ENCODE measurements around the gene DDA1. TPM values are rescaled to one million over a fixed set of nuclear protein-coding genes. Genes with fewer than 3 reads are reported as not detected.
A peak's percentile ranks its signal among the peaks of the same experiment; 100 is the strongest.

DDA1 gene
- total RNA-seq, 1 donor from 2014 or later = 20.9 TPM

DNA sequence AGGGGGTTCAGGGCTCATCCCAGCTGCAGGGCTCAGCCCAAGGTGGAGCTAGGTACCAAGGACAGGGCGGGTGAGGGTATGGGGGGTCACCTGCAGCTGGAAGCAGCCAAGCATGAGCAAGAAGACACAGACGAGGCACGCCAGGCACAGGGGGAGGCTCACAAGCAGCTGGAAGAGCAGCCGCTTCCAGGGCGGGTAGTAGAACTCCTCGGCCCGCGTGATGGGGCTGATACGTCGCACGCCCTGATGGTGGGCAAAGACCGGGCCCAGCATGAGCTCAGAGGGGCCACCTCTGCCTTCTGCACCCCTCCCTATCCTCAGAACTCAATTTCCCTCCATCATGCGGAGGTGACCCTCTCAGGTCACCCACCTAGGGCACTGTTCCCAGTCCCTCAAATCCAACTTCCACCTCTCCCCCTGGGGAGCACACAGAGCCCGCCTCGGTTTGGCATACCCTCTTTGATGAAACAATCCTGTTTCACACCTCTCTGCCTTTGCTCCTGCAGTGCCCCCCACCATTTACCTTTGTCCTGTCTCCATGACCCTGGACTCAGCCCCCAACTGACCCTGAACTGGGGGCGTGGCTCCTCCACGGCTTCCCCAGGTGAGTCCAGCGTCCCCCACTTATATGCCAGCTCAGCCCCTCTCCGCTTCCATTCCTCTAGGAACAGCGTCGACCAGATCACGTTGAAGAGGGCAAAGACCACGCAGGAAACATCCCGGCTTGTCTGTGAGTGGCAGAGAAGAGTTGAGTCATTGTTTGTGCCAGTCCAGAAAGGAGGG is 21.1 kb downstream of the DDA1 start:
- no peak for DNase-seq

DNA sequence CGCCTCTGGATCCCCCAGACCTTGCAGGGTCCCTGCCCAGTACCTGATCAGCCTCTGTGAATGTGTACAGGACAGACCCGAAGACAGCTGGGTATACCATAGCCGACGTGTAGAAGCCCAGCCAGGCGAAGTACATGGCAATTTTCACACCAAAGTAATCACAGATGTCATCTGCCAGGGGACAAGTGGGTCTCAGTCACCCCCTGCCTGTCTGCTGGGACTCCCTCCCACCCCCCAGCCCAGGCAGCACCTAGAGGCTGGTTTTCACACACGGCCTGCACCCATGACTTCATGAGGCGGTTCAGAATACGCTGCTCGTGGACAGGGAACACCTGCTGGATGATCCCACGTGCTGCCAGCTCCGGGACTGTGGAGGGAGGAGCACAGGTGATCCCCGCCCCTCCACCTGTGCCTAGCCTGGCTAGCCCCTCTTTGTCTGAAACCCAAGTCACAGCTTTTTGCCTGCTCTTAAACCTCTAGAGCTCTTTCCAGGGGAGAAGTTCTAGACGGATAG is 21.7 kb downstream of the DDA1 start:
- DNase-seq = no peak

DNA sequence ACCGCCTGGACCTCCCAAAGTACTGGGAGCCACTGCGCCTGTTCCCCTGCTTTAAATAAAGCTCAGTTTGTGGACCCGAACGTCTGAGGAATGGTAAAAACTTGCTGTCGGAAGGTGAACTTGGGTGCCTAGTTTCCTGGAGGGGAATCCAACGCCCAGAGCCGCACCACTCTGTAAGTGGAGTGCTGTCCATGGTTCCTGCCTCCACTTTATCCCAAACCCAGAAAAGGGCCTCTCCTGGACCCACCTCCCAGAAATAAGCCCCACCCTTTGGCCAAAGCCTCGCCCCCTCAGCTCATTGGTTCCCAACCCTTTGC is 23.0 kb downstream of the DDA1 start:
- no peak for DNase-seq

DNA sequence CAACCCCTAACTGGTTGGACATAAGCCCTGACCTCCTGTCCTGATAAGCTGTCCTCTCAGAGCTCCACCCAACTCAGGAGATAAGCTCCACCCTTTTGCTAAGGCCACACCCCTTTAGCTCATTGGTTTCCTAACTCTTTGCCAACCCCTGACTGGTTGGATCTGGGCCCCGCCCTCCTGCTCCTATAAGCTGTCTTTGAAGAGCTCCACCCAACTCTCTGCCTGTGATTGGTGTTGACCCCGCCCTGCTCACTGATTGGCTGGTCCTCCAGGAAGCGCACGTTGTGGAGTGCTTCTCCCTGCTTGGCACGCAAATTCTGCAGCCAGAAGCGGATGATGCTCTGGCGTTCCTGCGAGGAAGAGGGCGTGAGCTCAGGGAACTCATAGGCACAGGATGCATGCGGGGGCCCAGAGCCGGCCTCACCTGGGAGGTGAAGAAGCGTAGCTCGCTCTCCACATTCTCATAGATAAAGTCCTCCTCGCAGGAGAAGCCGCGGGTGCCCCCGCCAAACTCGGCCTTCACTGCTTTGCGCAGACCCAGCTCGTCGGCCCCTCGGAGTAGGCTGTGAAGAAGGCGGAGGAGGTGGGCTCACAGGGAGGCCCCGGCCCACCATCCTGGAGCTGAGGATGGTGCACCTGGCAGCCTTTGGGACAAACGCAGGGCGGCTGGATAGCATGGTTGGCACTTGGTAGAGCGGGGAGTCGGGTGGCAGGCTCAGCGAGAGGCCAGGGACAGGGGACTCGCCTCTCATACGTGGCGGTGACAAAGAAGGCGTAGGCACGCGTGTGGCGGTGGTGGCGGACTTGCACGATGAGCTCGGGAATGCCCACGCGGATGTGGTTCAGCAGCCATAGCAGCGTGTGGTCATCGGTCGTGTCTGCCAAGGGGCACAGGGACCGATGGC is 23.6 kb downstream of the DDA1 start:
- peak; percentile 50 for DNase-seq

DNA sequence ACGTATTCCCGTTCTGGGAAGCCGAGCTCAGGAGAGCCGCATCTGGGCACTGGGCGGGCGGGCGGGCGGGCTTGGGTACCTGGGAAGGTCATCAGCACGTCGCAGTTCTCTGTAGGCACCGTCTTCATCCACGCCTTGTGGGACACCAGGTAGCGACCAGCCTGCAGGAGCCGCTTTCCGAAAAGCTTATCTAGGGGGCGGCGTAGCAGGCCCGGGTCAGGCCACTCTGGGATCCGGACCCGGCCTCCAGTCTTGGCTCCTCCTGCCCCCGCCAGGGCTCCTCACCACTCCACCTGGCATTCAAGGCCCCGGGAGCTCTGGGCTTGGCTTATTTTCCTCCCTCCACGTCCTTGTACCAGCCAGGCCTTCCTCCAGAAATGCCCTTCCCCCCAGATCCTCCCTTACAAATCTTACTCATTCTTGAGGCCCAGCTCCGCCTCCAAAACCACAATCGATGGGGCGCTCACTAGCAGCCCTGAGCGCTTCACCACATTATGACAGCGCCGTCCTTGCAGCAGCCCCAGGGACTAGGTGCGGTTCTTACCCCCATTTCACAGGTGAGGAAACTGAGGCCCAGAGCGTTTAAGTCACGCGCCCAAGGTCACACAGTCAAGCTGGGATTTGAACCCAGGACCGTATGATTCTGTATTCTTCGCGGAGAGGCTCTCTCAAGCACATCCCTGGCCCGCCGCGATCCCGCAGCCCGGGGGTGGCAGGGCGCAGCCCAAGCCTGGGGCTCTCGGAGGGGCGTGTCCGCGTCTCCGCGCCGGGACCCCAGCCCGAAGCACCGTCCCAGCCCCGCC is 24.4 kb downstream of the DDA1 start:
- no peak for DNase-seq

DNA sequence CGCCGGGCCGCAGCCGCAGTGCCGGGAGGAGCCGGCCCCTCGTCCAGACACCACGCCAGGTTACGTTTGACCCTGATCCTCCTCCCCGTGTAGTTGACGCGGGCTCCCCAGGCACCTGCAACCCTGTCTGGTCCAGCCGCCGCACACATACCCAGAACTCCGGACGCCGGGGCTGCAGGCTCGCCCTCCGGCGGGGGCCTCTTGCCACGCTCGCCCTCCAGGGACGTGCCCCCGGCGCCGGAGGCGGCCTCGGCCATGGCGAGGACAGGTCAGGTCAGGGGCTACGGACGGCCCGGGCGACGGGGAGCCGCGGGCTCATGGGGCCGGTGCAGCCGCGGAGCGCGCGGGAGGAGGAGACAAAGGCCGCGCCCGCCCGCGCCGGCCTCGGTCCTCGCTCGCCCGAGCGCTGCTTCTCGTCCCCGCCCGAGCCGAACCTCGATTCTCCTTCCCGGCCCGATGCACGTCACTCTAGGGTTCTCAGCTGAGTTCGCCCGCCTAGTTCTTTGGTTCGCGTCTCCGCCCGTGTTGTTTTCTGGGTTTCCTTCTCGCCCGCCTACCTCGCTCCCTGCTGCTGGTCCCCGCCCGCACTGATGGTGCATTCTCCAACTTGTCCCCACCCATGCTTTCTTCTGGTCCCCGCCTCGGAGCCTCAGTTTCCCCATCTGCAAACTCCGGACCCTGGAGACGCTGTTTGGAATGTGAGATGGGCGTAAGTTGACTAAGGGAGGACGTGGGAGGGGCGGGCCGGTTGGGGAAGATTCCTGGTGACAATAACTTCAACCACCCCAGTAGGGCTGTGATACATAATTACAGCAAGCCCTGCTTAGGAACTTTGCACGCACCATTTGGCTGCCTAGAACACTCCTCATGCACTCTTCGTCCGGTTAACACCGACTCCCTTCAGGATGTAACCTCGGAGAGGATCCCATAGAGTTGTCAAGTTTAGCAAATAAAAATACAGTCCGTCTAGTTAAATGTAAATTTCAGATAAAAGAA is 25.3 kb downstream of the DDA1 start, which contains the start of gene ANO8:
Gene ANO8 (minus strand): TSS at position 442 of the 996 bp plus-strand sequence. CDS start 185 bp downstream, at position 257.
- DNase-seq = peak; percentile 99

DNA sequence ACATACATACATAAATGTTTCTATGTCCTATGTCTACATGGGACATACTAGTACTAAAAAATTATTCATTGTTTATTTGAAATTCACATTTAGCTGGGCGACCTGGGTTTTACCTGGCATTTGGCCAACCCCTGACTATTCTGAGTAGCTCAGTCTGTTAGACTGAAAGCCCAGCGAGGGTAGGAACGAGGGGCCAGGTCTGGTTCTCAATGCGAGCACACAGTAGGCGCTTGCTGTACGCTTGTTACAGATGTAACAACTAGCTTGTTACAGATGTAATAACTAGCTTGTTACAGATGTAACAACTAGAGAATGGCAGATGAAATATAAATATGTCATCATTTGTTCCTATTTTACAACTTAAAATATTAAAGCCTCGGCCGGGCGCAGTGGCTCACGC is 26.2 kb downstream of the DDA1 start:
- DNase-seq = no peak

DNA sequence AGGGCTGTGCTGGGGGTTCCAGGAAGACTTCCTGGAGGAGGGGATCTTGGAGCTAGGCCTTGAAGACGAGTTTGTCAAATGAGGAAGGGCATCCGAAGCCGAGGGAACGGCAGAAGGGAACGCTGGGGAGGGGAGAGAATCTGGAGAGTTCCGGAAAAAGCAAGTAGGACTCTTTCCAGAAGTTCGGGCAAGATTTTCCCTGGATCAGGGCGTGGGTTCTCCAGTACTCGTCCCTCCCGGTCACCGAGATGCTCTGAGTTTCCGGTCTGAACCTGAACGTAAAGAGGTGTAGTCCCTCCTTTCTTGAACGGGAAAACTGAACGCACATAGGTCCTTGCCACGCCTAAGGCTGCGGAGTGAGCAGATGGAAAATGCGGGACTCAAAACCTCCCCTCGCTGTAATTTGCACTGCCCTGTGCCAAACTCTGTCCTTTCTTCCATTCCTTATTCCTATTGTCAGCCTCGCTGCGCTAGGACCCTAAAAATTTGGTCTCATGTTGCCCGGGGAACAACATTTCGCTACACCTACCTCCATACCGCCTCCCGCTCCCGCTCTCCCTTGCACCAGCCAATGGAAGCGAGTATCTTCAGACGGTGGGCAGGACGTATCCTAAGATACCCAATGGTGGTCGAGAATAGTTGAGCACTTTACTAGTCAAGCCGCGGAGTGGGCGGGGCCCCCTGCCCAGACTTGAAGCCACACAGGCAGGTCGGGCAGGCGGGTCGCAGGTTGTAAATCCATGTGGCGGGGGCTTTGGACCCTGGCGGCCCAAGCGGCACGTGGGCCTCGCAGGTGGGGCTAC is 27.7 kb downstream of the DDA1 start, which contains the start of gene GTPBP3:
Gene GTPBP3 (plus strand): TSS at position 682 of the 803 bp plus-strand sequence. CDS start 59 bp downstream, at position 741.
- DNase-seq = peak; percentile 99

DNA sequence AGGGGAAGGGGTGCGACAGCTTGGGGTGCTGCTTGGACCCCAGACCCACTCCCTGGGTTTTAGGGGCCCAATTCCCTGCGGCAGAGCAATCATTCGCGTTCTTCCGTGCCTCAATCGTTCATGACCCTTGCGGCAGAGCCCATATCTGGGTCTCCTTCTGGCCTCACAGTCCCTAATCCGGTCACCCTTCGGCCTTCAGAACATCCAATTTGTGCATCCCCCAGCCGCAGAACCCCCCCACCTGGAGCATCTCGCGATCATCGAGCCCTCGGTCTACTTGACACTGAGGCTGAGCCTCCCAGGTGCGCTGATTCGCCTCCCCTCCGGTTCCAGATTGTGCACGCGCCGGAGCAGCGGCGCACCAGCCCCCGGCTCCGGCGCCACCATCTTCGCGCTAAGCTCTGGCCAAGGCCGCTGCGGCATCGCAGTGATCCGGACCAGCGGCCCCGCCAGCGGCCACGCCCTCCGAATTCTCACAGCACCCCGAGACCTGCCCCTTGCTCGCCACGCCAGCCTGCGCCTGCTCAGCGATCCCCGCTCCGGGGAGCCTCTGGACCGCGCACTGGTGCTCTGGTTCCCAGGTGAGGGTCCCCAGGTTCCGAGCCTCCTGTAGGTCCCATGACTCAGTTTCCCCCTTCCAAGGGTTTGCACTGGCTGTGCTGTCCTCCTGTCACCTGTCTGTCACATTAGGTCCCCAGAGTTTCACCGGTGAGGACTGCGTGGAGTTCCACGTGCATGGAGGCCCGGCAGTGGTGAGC is 28.5 kb downstream of the DDA1 start:
- DNase-seq = no peak

DNA sequence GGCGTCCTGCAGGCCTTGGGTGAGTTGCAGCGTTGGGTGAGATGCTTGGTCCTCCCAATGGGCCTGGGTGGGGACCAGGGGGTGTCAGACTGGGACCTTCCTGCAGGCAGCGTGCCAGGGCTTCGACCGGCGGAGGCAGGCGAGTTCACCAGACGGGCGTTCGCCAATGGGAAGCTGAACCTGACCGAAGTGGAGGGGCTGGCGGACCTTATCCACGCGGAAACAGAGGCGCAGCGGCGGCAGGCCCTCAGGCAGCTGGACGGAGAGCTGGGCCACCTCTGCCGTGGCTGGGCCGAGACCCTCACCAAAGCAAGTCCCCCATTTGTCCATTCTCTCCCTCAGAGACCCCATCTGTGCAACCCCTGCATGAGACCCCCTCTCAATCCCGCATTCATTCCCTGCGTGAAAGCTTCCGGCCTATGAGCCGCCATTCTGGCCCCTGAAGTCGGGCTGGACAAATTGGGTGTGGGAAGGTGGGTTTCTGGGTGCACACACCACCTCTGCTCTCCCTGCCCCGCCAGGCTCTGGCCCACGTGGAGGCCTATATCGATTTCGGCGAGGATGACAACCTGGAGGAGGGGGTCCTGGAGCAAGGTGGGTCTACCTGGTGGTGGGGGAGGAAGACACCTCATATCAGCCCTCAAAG is 29.2 kb downstream of the DDA1 start:
- DNase-seq = no peak

DNA sequence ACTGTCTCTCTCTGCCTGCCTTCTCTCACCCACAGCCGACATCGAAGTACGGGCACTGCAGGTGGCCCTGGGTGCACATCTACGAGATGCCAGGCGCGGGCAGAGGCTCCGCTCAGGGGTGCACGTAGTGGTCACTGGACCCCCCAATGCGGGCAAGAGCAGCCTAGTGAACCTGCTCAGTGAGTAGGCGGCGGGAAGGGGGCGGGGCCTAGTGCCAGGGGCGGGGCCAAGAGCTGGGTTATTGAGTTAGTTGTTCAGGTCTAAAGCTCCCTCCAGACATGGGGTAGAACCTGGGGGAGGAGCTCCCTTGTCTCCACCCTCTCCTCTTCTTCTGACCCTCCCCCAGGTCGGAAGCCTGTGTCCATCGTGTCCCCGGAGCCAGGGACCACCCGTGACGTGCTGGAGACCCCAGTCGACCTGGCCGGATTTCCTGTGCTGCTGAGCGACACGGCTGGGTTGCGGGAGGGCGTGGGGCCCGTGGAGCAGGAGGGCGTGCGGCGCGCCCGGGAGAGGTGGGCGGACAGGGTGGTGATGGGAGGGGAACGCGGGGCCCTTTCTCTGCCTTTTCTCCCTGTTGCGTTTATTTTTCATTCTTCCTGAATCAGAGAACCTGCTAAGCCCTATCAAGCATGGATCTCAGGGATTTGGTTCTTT is 29.9 kb downstream of the DDA1 start:
- no peak for DNase-seq

DNA sequence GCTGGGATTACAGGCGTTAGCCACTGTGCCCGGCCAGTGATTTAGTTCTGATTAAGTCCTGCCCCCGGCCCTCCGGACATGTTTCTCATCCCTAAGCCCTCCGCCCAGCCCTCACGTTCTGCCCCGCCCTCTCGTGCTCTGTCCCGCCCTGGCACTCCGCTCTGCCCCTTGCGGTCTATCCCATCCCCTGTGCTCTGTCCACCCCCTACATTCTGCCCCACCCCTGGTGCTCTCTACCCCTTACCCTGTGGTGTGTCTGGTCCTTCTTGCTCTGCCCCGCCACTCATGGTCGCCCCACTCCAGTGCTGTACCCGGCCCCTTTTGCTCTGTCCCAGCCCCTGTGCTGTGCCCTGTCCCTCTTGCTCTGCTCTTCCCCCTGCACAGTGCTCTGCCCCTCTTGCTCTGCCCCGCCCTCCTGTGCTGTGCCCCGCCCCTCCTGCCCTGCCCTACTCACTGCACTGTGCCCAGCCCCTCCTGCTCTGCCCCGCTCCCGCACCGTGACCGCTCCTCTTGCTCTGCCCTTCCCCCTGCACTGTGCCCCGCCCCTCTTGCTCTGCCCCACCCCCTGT is 31.0 kb downstream of the DDA1 start:
- DNase-seq = no peak

DNA sequence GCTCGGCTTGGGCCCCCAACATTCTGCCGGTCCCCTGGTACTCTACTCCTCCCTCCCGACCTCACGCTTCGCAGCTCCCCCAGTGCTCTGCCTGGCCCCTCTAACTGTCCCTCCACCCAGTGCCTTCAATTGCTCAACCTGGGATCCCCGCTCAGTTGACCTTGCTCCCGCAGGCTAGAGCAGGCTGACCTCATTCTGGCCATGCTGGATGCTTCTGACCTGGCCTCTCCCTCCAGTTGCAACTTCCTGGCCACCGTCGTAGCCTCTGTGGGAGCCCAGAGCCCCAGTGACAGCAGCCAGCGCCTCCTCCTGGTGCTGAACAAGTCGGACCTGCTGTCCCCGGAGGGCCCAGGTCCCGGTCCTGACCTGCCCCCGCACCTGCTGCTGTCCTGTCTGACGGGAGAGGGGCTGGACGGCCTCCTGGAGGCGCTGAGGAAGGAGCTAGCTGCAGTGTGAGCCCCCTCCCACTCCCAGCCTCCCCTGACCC is 31.6 kb downstream of the DDA1 start:
- no peak for DNase-seq

DNA sequence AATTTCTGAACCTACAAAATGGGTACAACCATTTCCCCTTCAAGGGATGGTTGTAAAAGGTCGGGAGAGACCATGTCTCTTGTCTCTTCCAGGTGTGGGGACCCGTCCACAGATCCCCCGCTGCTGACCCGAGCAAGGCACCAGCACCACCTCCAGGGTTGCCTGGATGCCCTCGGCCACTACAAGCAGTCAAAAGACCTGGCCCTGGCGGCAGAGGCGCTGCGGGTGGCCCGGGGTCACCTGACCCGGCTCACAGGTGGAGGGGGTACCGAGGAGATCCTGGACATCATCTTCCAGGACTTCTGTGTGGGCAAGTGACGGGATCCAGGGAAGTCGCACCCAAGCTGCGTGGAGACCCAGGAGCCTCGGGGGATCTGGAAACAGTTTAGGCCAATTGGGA is 32.0 kb downstream of the DDA1 start:
- no peak for DNase-seq

DNA sequence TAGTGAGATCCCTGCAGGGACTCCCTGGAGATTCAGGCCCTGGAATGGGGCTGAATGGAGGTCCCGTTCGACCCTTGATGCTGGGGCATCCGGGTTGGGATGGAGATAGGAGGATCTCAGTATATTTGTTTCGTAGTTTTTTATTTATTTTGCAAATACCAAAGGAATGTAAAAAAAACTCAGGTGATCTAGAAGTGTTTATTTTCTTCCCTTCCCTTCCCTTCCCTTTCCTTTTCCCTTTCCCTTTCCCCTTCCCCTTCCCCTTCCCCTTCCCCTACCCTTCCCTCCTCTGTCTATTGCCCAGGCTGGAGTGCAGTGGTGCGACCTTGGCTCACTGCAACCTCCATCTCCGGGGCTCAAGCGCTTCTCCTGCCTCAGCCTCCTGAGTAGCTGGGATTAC is 32.5 kb downstream of the DDA1 start:
- DNase-seq = no peak

DNA sequence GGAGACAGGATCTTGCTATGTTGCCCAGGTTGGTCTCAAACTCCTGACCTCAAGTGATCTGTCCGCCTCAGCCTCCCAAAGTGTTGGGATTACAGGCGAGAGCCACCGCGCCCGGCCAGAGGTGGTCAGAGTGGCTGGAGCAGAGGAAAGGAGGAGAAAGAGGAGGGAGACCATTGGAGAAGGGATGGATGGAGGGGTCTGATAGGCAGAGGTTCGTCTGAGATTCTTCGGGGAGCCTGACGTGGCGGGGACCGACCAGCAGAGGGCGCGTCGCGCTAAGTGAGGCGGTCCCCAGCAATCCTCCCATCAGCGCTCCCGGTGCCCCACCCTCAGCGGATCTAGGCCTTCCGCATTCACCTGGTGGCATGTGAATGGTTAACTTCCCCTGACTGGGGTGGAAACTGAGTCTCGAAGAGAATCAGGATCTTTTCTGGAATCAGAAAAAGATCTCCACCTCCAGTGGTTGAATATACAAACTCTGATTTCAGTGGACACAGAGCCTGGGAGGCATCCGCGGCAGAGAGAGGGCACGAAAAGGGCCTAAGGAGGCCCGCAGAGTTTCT is 36.8 kb downstream of the DDA1 start:
- peak; percentile 77 for DNase-seq

DNA sequence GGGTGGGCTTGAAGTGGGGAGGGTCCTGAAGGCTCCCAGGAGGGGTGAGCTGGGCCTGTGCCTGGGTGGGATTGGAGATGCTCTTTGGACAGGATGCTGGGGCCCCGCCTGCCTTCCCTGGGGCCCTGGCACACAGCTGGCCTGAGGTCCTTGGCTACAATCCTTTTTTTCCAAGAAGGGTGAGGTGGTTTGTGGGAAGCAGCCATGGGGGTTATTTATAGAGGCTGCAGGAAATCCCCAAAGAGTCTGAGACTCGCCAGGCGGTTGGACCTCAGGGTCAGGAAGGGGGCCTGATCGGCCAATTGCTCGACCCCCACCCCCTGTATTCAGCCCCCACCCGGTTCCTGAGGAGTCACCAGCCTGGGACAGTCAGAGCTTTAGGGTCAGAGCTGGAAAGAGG is 38.0 kb downstream of the DDA1 start:
- DNase-seq = peak; percentile 64

DNA sequence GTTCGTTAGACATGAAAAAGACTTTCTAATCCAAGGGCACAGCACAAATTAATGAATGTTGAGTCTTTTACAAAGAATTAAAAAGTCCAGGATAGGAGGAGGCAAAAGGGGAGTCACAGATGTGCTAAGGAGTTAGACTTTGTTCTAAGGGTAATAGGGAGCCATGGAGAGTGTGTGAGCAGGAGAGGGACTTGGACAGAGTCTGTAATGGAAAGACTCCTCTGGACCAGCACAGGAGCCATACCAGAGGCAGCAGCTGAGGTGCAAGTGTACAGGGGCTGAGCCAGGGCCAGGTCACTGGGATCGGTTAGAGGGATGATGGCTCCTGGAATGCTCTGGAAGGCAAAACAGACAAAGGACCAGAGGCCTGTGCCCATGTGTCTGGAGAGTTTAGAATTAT is 38.5 kb downstream of the DDA1 start:
- DNase-seq = peak; percentile 20
